IMR-90 (cell line): Measurements from ENCODE around the gene ARGLU1. TPM values are rescaled to one million over a fixed set of nuclear protein-coding genes. Genes with fewer than 3 reads are reported as not detected.

Source experiments
- ATAC-seq: fragments of 200-7000 bp; cut with Tn5 transposase; 2 replicates; pipeline ENCODE4 v1.9.1; 2020; ENCODE audit warnings: low read depth, mild to moderate bottlenecking, moderate library complexity
- BruUV-seq: library from RNA; stranded (reverse); fragments of 400-500 nt; replicated peaks from 2 replicates; lab custom pipeline; 2021; lab: Mats Ljungman, UMichigan
- CTCF ChIA-PET: fragments of 300-600 bp; formaldehyde crosslinking; extraction: SDS; loops from one replicate; lab custom pipeline; 2021; ENCODE audit warnings: antibody characterized with exemption; lab: Yijun Ruan, JAX
- POLR2A ChIA-PET: fragments of 300-600 bp; sonication (Branson Sonifier 250); formaldehyde crosslinking; loops from one replicate; lab custom pipeline; 2022; ENCODE audit warnings: antibody characterized with exemption; ENCODE audit not compliant: unreplicated experiment; lab: Charles Lee
- DNase-seq: peaks from one replicate; pipeline ENCODE4 v3.0.0; 2013
- H2AFZ ChIP-seq: replicated peaks from 2 replicates; pipeline ENCODE3; 2013; ENCODE audit warnings: low read length, mild to moderate bottlenecking; ENCODE audit not compliant: poor library complexity
- H2AK5ac ChIP-seq: 2 replicates; pipeline ENCODE4 v1.6.1; 2013; ENCODE audit warnings: low read depth, low read length, inconsistent platforms
- H2AK9ac ChIP-seq: replicated peaks from 2 replicates; pipeline ENCODE3; 2013; ENCODE audit warnings: mild to moderate bottlenecking, low read depth, low read length, moderate library complexity; ENCODE audit not compliant: poor library complexity
- H2BK120ac ChIP-seq: 2 replicates; pipeline ENCODE4 v1.6.1; 2013; ENCODE audit warnings: low read depth, low read length, inconsistent platforms
- H2BK15ac ChIP-seq: 3 replicates; pipeline ENCODE4 v1.6.1; 2013; ENCODE audit warnings: low read depth, low read length, inconsistent platforms
- H2BK20ac ChIP-seq: 2 replicates; pipeline ENCODE4 v1.6.1; 2013; ENCODE audit warnings: low read depth, mild to moderate bottlenecking, inconsistent platforms, low read length, moderate library complexity
- H2BK5ac ChIP-seq: 2 replicates; pipeline ENCODE4 v1.6.1; 2013; ENCODE audit warnings: mild to moderate bottlenecking, low read depth, low read length, inconsistent platforms; ENCODE audit not compliant: poor library complexity, severe bottlenecking
- H3K14ac ChIP-seq: replicated peaks from 2 replicates; pipeline ENCODE4 v1.6.1; 2013; ENCODE audit warnings: low read depth, low read length, inconsistent platforms
- H3K18ac ChIP-seq: 2 replicates; pipeline ENCODE4 v1.6.1; 2013; ENCODE audit warnings: low read depth, low read length, control low read depth
- H3K23ac ChIP-seq: 2 replicates; pipeline ENCODE4 v1.6.1; 2013; ENCODE audit warnings: low read depth, low read length, inconsistent platforms
- H3K27ac ChIP-seq: 2 replicates; pipeline ENCODE4 v1.5.1; 2013; ENCODE audit warnings: mild to moderate bottlenecking, control low read depth, low read length; ENCODE audit not compliant: insufficient read depth
- H3K27me3 ChIP-seq: 2 replicates; pipeline ENCODE4 v1.6.1; 2013; ENCODE audit warnings: low read length; ENCODE audit not compliant: control insufficient read depth, insufficient read depth
- H3K36me3 ChIP-seq: 2 replicates; pipeline ENCODE4 v1.6.1; 2013; ENCODE audit warnings: low read length, mixed read lengths; ENCODE audit not compliant: control insufficient read depth, insufficient read depth
- H3K4ac ChIP-seq: 2 replicates; pipeline ENCODE4 v1.6.1; 2013; ENCODE audit warnings: low read depth, low read length, inconsistent platforms
- H3K4me1 ChIP-seq: 2 replicates; pipeline ENCODE4 v1.6.1; 2013; ENCODE audit warnings: low read length, mixed read lengths; ENCODE audit not compliant: control insufficient read depth, insufficient read depth
- H3K4me2 ChIP-seq: 2 replicates; pipeline ENCODE4 v1.6.1; 2013; ENCODE audit warnings: low read depth, mild to moderate bottlenecking, control low read depth, low read length, moderate library complexity
- H3K4me3 ChIP-seq: 2 replicates; pipeline ENCODE4 v1.5.1; 2013; ENCODE audit warnings: low read depth, mild to moderate bottlenecking, control low read depth, low read length, moderate library complexity; ENCODE audit not compliant: insufficient read depth
- H3K56ac ChIP-seq: 2 replicates; pipeline ENCODE4 v1.6.1; 2013; ENCODE audit warnings: low read length, inconsistent platforms; ENCODE audit not compliant: insufficient read depth; ENCODE audit errors: extremely low read depth
- H3K79me1 ChIP-seq, 2 experiments: 2 replicates each; pipeline ENCODE4 v1.6.1; 2013; ENCODE audit warnings: low read length in 2 of 2, inconsistent platforms in 1 of 2, low read depth in 1 of 2
- H3K9ac ChIP-seq: 2 replicates; pipeline ENCODE4 v1.6.1; 2013; ENCODE audit warnings: low read depth, low read length, control low read depth
- H3K9me1 ChIP-seq: 2 replicates; pipeline ENCODE4 v1.6.1; 2013; ENCODE audit warnings: low read length, inconsistent platforms; ENCODE audit not compliant: insufficient read depth
- H3K9me3 ChIP-seq: 2 replicates; pipeline ENCODE4 v1.6.1; 2013; ENCODE audit warnings: low read length; ENCODE audit not compliant: control insufficient read depth, insufficient read depth
- H4K20me1 ChIP-seq: 2 replicates; pipeline ENCODE4 v1.6.1; 2013; ENCODE audit warnings: low read length, inconsistent platforms; ENCODE audit not compliant: insufficient read depth
- H4K5ac ChIP-seq: 2 replicates; pipeline ENCODE4 v1.6.1; 2013; ENCODE audit warnings: mild to moderate bottlenecking, low read depth, low read length, control low read depth
- H4K8ac ChIP-seq, 2 experiments: 2 replicates each; pipeline ENCODE4 v1.6.1; 2013; ENCODE audit warnings: low read depth in 2 of 2, low read length in 2 of 2, control low read depth in 1 of 2, inconsistent platforms in 1 of 2
- H4K91ac ChIP-seq: 2 replicates; pipeline ENCODE4 v1.6.1; 2013; ENCODE audit warnings: low read depth, low read length, inconsistent platforms; ENCODE audit not compliant: insufficient read depth
- CEBPB ChIP-seq: IDR thresholded peaks from 2 replicates; pipeline ENCODE4 v1.6.1; 2012; ENCODE audit warnings: low read depth, low read length, improper control_type of control experiment
- CHD1 ChIP-seq: IDR thresholded peaks from 2 replicates; pipeline ENCODE4 v1.6.1; 2012; ENCODE audit warnings: low read depth, low read length, improper control_type of control experiment
- FOS ChIP-seq: fragments of 150-350 bp; IDR thresholded peaks from 2 replicates; pipeline ENCODE4 v1.6.1; 2016; ENCODE audit warnings: low read depth, low read length
- MXI1 ChIP-seq: IDR thresholded peaks from 2 replicates; pipeline ENCODE4 v1.6.1; 2012; ENCODE audit warnings: low read depth, mild to moderate bottlenecking, low read length, moderate library complexity, borderline replicate concordance
- RAD21 ChIP-seq: IDR thresholded peaks from 2 replicates; pipeline ENCODE4 v1.6.1; 2012; ENCODE audit warnings: low read length, improper control_type of control experiment
- RCOR1 ChIP-seq: IDR thresholded peaks from 2 replicates; pipeline ENCODE4 v1.6.1; 2012; ENCODE audit warnings: mild to moderate bottlenecking, low read length, improper control_type of control experiment; ENCODE audit not compliant: insufficient replicate concordance
- RFX5 ChIP-seq: IDR thresholded peaks from 2 replicates; pipeline ENCODE4 v1.8.0; 2012; ENCODE audit warnings: low read depth, mild to moderate bottlenecking, low read length, moderate library complexity
- SMC3 ChIP-seq: fragments of 150-350 bp; IDR thresholded peaks from 2 replicates; pipeline ENCODE4 v1.6.1; 2016; ENCODE audit warnings: low read depth, mild to moderate bottlenecking, antibody characterized with exemption, low read length, moderate library complexity
- USF2 ChIP-seq: fragments of 150-350 bp; IDR thresholded peaks from 2 replicates; pipeline ENCODE4 v1.6.1; 2017; ENCODE audit warnings: mild to moderate bottlenecking, antibody characterized with exemption, low read length, low read depth
- WGBS, 2 experiments: methylation state at CpG; one replicate each; pipeline versions ENCODE4 v1.1.5 to v1.1.7; 2013; ENCODE audit warnings: missing lambda C conversion rate in 2 of 2; ENCODE audit not compliant: insufficient read length in 1 of 2; ENCODE audit errors: extremely low coverage in 2 of 2; 5-methylcytosine and 5-hydroxymethylcytosine counted together
- dilution Hi-C: fragments of 300-500 bp; cut with HindIII; formaldehyde crosslinking; loops from one replicate; pipeline ENCODE4 v1.14.3; 2018; ENCODE audit warnings: low sequenced_read_pairs; ENCODE audit not compliant: unreplicated experiment
- in situ Hi-C: fragments of 300-500 bp; cut with MboI; formaldehyde crosslinking; loops from 3 replicates; pipeline ENCODE4 v1.14.3; 2019; ENCODE audit warnings: low sequenced_read_pairs, inconsistent platforms, mixed read lengths
- intact Hi-C: fragments of 100-400 bp; cut with micrococcal nuclease; formaldehyde crosslinking; loops from 2 replicates; pipeline ENCODE4 v1.10.0; 2022
- polyA plus RNA-seq, 3 experiments: library from polyadenylated mRNA; depleted of rRNA; stranded (reverse); fragments of >200 nt; gene quantifications; 2 replicates each; pipeline ENCODE4 v1.2.3, GENCODE V29; 2012; ENCODE audit warnings: low replicate concordance in 1 of 3
- total RNA-seq: library from RNA; depleted of rRNA; stranded (reverse); fragments of >200 nt; gene quantifications from 2 replicates; pipeline ENCODE4 v1.2.3, GENCODE V29; 2012
- TF ChIP-seq, protein P1 (sequence below): conservative IDR thresholded peaks from 2 replicates; pipeline ENCODE4 v1.5.1; 2012; ENCODE audit warnings: mild to moderate bottlenecking, low read depth, low read length, improper control_type of control experiment
- TF ChIP-seq, protein P2 (sequence below): fragments of 150-350 bp; IDR thresholded peaks from 2 replicates; pipeline ENCODE4 v1.6.1; 2016; ENCODE audit warnings: low read depth, mild to moderate bottlenecking, low read length, moderate library complexity, borderline replicate concordance

Gene ARGLU1
- total and polyA plus RNA-seq, 2 of the 4 experiments (the other 2 are of a cell fraction) = 11.1 to 51.4 TPM

GRCh38 chr13:106528718-106529414 lies 39.1 kb downstream of the ARGLU1 start:
- no peaks in the 10 kb centered on the region for H4K20me1 ChIP-seq

More at GRCh38 chr13:106528718-106529414, 39.1 kb downstream of the ARGLU1 start:
- no peaks in the 10 kb centered on the region for H3K9me1 ChIP-seq
- in situ Hi-C loops (loop anchor here (25.0 kb wide), 2 partner anchors 1092 to 1192 kb away; no protein-coding TSS in a partner anchor), dilution Hi-C loops (no loop called here), intact Hi-C loops (loop anchor here (2.0 kb wide), 1 partner anchor 614 kb away; no protein-coding TSS in a partner anchor)
- no peak overlapping the region for H3K56ac ChIP-seq
- POLR2A ChIA-PET = no interaction called here
- no peak overlapping the region for H3K27ac ChIP-seq
- H4K8ac ChIP-seq = no peak overlapping the region
- no peak overlapping the region for H2BK5ac ChIP-seq
- no peak overlapping the region for H3K4me2 ChIP-seq
- H3K79me1 ChIP-seq = peaks cover 15 to 47% of the 10 kb centered on the region in 2 experiments; a peak in 3 of 4 replicates
- H3K4me3 ChIP-seq = no peak overlapping the region
- no peak overlapping the region for H2BK120ac ChIP-seq
- no peak overlapping the region for H3K23ac ChIP-seq
- BruUV-seq = no TSS peak
- WGBS, 2 experiments = 100% methylated on average over 1 of the region's 7 CpGs; no CpG with 5 or more reads in 1 of the 2 experiments
- CTCF ChIA-PET = no interaction called here
- H2AFZ ChIP-seq = no peak overlapping the region
- peaks cover 5% of the 10 kb centered on the region; the same call in 1 of the 2 replicates for H3K4me1 ChIP-seq
- no peak overlapping the region for H2AK5ac ChIP-seq
- no peak overlapping the region for H4K5ac ChIP-seq
- no peak overlapping the region for H3K18ac ChIP-seq
- H3K9me3 ChIP-seq = no peaks in the 10 kb centered on the region
- H3K27me3 ChIP-seq = no peaks in the 10 kb centered on the region
- no peak overlapping the region for H2BK15ac ChIP-seq
- H2BK20ac ChIP-seq = no peak overlapping the region
- H3K14ac ChIP-seq = no peak overlapping the region
- no peak for ATAC-seq
- H3K36me3 ChIP-seq = no peaks in the 10 kb centered on the region
- no peak for DNase-seq
- H2AK9ac ChIP-seq = no peak overlapping the region
- TF ChIP-seq SMC3 (no peak), RCOR1 (no peak), FOS (no peak), RAD21 (no peak), USF2 (no peak), CEBPB (no peak), MXI1 (no peak), CHD1 (no peak), RFX5 (no peak)
- TF ChIP-seq, protein P1, sequence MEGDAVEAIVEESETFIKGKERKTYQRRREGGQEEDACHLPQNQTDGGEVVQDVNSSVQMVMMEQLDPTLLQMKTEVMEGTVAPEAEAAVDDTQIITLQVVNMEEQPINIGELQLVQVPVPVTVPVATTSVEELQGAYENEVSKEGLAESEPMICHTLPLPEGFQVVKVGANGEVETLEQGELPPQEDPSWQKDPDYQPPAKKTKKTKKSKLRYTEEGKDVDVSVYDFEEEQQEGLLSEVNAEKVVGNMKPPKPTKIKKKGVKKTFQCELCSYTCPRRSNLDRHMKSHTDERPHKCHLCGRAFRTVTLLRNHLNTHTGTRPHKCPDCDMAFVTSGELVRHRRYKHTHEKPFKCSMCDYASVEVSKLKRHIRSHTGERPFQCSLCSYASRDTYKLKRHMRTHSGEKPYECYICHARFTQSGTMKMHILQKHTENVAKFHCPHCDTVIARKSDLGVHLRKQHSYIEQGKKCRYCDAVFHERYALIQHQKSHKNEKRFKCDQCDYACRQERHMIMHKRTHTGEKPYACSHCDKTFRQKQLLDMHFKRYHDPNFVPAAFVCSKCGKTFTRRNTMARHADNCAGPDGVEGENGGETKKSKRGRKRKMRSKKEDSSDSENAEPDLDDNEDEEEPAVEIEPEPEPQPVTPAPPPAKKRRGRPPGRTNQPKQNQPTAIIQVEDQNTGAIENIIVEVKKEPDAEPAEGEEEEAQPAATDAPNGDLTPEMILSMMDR = no peak
- TF ChIP-seq, protein P2, sequence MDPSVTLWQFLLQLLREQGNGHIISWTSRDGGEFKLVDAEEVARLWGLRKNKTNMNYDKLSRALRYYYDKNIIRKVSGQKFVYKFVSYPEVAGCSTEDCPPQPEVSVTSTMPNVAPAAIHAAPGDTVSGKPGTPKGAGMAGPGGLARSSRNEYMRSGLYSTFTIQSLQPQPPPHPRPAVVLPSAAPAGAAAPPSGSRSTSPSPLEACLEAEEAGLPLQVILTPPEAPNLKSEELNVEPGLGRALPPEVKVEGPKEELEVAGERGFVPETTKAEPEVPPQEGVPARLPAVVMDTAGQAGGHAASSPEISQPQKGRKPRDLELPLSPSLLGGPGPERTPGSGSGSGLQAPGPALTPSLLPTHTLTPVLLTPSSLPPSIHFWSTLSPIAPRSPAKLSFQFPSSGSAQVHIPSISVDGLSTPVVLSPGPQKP = no peak
- no peak overlapping the region for H3K4ac ChIP-seq
- no peak overlapping the region for H4K91ac ChIP-seq
- H3K9ac ChIP-seq = no peak overlapping the region
